GM20000 (cell line): ENCODE data around the gene PDP2.

Experiments used
- DNase-seq: peaks from one replicate; pipeline ENCODE4 v3.0.0; 2012; ENCODE audit warnings: low spot score
- TF ChIP-seq, protein P1 (sequence below): IDR thresholded peaks from 2 replicates; pipeline ENCODE4 v1.5.1; 2012; ENCODE audit warnings: mild to moderate bottlenecking, control low read depth; ENCODE audit errors: extremely low read depth, missing control alignments

The PDP2 gene

DNA sequence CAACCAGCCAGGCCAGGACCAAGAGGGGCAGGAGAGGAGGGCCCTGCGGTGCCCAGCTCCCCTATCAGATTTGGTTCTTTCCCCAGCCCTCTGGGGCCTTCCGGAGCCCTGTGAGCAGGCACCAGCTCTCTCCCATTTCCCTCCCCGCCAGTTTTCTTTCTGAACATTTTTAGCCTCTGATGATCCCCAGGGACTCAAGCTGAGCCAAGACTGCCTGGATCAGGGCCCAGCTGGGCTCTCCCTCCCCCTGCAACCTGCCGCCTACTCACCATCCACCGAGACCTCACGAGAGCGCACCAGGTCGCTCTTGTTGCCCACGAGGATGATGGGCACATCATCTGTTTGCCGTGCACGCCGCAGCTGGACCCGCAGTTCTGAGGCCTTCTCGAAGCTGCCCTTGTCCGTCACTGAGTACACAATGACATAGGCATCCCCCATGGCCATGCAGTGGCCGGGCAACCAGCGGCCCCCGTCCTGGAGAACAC, 43.0 kb downstream of the PDP2 start:
- TF ChIP-seq, protein P1, sequence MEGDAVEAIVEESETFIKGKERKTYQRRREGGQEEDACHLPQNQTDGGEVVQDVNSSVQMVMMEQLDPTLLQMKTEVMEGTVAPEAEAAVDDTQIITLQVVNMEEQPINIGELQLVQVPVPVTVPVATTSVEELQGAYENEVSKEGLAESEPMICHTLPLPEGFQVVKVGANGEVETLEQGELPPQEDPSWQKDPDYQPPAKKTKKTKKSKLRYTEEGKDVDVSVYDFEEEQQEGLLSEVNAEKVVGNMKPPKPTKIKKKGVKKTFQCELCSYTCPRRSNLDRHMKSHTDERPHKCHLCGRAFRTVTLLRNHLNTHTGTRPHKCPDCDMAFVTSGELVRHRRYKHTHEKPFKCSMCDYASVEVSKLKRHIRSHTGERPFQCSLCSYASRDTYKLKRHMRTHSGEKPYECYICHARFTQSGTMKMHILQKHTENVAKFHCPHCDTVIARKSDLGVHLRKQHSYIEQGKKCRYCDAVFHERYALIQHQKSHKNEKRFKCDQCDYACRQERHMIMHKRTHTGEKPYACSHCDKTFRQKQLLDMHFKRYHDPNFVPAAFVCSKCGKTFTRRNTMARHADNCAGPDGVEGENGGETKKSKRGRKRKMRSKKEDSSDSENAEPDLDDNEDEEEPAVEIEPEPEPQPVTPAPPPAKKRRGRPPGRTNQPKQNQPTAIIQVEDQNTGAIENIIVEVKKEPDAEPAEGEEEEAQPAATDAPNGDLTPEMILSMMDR = no peak
- no peak for DNase-seq

DNA sequence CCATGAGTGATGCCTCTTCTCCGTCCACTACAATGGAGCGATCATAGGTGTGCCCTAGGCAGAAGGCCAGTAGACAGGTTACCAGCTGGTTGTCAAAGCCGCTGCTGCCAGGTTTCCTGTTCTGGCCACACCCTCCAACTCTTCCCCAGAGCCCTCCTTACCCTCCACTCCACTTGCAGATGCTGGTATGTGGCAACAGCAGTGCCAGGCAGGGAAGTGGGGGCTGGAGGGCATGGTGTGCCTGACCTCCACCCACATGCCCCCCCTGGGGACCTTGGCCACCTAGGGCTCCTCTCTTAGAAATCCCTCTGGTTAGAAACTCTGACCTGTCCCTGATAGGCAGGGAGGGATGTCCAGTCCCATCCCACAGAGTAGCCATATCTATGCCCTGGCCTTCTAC, 43.6 kb downstream of the PDP2 start:
- DNase-seq = no peak
- TF ChIP-seq, protein P1 = no peak

DNA sequence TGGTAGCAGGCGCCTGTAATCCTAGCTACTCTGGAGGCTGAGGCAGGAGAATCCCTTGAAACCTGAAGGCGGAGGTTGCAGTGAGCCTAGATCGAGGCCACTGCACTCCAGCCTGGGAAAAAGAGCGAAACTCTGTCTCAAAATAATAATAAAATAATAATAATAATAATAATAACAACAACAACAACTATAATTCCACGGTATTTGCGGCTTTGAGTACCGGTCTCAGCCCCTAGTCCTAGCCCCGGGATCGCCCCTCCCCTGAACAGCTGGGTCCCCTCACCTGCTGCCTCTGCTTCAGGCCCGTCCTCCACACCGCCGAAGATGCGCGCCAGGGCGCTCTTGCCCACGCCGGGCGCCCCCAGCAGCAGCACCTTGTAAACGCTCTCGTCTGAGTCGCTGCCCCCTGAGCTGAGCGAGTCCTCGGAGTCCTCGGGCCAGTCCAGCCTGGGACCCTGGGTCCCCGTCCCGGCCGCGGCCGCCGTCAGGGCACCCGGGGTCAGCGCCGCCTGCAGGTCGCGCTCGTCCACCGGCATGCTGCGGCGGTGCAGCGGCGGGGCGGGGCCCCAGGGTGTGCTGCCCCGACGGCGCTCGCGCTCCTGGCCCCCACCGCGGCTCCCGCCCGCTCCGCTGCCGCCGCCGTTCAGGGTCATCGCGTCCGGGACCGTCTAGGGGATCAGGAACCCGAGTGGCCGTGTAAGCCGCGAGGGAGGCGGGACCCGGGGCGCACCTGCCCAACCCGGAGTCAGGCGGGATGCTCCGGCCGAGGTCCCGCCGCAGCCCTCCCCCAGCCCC, 44.4 kb downstream of the PDP2 start:
- peak; percentile 87 for DNase-seq
- TF ChIP-seq, protein P1 = peak; percentile 38

DNA sequence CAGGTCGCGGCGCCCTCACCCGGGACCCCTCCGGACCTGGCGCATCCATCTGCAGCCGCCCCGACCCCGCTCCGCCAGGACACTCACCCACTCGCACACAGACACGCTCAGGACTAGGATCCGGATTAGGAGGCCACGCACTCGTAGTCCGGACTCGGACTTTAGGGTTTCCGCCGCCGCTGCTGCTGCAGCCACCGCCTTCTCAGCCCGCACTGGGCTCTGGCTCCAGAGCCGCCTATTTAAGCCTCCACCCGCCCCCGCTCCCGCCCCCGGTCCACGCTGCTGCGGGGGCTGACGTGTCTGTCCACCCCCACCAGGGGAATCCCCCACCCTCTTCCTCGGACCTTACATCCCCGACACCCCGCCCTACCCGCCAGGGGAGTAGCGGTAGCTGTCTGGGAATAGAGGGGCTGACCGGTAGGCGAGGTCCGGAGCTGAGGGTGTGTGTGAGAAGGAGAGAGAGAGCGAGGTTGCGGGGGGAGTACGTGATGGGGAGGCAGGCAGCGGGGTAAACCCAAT, 45.1 kb downstream of the PDP2 start, which contains the start of gene RRAD:
Gene RRAD, minus strand, starts transcription at position 214 of the 519 bp plus-strand sequence. CDS start 356 bp downstream, outside the sequence.
- TF ChIP-seq, protein P1 = no peak
- DNase-seq = peak; percentile 59

DNA sequence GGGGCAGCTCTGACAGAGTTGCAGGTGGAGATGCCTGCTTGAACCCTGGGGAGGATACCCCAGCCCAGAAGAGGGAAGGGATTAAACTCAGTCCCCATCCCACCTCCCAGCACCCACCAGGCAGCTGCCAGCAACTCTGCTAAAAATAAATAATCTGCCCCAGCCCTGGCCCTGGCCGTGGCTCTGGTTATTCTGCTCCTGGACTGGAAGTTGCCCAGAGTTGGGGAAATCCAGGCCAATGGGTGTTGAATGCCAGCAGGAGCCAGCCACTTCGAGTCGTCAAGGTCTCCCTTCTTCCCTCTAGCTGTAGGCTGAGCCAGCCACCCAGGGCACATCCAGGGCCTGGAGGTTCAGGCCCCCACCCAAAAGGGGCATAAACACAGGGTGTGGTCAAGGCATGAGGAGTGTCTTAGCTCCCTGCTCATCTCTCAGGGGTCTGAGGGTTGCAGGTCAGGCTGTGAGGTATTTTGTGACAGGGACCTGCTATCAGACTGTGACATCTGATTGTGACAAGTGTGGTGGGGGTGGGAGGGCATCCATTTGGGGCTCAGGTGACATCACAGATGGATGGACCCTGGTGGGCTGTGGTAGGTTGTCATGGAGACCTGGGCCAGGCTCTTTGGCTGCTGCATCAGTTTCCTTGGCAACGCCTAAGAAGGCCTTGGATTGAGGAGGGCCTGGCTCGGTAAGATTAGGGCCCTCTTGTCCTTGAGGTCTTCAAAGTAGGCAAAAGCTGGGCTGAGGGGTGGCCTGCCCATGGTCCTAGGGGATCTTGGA, 46.0 kb downstream of the PDP2 start:
- TF ChIP-seq, protein P1 = no peak
- DNase-seq = peak; percentile 32

DNA sequence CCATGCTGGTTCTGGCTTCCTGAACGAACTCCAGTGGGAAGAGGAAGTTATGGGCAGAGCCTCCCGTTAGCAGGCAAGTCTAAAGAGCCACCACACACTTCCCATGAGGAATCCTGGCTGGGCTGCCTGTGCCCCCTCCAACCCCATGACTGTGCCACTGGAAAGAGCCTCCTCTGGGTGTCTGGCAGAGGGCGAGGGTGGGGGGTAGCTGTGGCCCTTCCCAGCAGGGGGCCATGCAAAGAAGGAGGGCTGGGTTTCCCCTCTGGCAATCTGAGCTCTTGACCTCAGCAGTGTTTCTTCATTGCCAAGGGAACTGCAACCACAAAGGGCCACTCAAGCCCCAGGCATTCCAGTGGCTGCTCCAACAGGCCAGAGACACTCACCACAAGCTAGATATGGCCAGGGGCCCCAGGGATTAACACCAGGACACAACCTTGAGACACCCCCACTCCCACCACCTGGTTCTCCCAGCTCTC, 46.7 kb downstream of the PDP2 start:
- DNase-seq = peak; percentile 75
- TF ChIP-seq, protein P1 = no peak
